ENCODE data around the gene ELK1.

DNA sequence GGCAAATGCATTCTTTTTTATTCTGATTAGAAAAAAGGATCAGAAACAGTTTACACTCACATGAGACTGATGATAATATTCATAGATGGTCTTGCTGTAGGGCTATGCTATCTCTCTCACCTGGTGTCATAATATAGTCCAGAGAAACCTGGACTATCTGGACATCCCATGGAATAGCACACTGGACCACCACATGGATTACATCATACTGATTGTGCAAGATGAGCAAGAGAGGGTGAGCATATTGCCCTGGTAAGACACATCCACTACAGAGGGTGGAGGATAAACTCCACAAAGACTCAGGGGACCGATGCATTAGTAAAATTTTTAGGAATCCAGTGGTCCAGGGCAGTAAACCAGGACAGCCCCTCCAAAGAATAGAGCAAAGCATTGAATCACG lies 38.9 kb downstream of the ELK1 start:
- TF ChIP-seq POLR2A (IDR thresholded peaks at IDR 0.05): no peak
- TF ChIP-seq, protein P1, sequence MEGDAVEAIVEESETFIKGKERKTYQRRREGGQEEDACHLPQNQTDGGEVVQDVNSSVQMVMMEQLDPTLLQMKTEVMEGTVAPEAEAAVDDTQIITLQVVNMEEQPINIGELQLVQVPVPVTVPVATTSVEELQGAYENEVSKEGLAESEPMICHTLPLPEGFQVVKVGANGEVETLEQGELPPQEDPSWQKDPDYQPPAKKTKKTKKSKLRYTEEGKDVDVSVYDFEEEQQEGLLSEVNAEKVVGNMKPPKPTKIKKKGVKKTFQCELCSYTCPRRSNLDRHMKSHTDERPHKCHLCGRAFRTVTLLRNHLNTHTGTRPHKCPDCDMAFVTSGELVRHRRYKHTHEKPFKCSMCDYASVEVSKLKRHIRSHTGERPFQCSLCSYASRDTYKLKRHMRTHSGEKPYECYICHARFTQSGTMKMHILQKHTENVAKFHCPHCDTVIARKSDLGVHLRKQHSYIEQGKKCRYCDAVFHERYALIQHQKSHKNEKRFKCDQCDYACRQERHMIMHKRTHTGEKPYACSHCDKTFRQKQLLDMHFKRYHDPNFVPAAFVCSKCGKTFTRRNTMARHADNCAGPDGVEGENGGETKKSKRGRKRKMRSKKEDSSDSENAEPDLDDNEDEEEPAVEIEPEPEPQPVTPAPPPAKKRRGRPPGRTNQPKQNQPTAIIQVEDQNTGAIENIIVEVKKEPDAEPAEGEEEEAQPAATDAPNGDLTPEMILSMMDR (IDR thresholded peaks at IDR 0.05): no peak
